PC-9 (cell line): ENCODE results near the gene ATP6V1G2. TPM values are rescaled to one million over a fixed set of nuclear protein-coding genes. Genes with fewer than 3 reads are reported as not detected.

Experiments
- BruUV-seq: library from RNA; stranded (reverse); fragments of 400-500 nt; replicated peaks from 2 replicates; lab custom pipeline; 2021; lab: Mats Ljungman, UMichigan
- CTCF ChIA-PET: fragments of 300-600 bp; sonication (Branson Sonifier 250); formaldehyde crosslinking; loops from one replicate; lab custom pipeline; 2022; ENCODE audit warnings: antibody characterized with exemption; lab: Charles Lee
- POLR2A ChIA-PET: fragments of 300-600 bp; sonication (Branson Sonifier 250); formaldehyde crosslinking; loops from one replicate; lab custom pipeline; 2022; ENCODE audit warnings: antibody characterized with exemption; ENCODE audit not compliant: unreplicated experiment; lab: Charles Lee
- DNase-seq, 2 experiments: peaks; one replicate each; pipeline versions ENCODE4 v3.0.0 to v3.0.0-alpha.2; 2015 to 2022; ENCODE audit warnings: mixed read lengths in 1 of 2
- H2AFZ ChIP-seq: fragments of 200-600 bp; sonication (generic); 2 replicates; pipeline ENCODE4 v1.8.1; 2017; ENCODE audit warnings: antibody characterized with exemption
- H3F3A ChIP-seq: fragments of 200-600 bp; sonication (generic); 2 replicates; pipeline ENCODE4 v1.8.1; 2017; ENCODE audit warnings: antibody characterized with exemption, mild to moderate bottlenecking, low read depth; ENCODE audit not compliant: insufficient read depth
- H3K27ac ChIP-seq: fragments of 200-600 bp; sonication (generic); 2 replicates; pipeline ENCODE4 v1.6.1; 2016; ENCODE audit warnings: mixed run types
- H3K27me3 ChIP-seq: fragments of 200-600 bp; sonication (generic); 2 replicates; pipeline ENCODE4 v1.6.1; 2016; ENCODE audit warnings: low read depth, mixed run types; ENCODE audit not compliant: insufficient read depth
- H3K36me3 ChIP-seq: fragments of 200-600 bp; sonication (generic); 2 replicates; pipeline ENCODE4 v1.6.1; 2016; ENCODE audit warnings: low read depth, mixed run types
- H3K4me1 ChIP-seq: fragments of 200-600 bp; sonication (generic); replicated peaks from 2 replicates; pipeline ENCODE4 v1.6.1; 2016; ENCODE audit warnings: mixed run types; ENCODE audit not compliant: insufficient read depth
- H3K4me2 ChIP-seq: fragments of 200-600 bp; sonication (generic); 2 replicates; pipeline ENCODE4 v1.6.1; 2017; ENCODE audit warnings: mixed run types
- H3K4me3 ChIP-seq: fragments of 200-600 bp; sonication (generic); 2 replicates; pipeline ENCODE4 v1.6.1; 2016; ENCODE audit warnings: mixed run types
- H3K79me2 ChIP-seq: fragments of 200-600 bp; sonication (generic); 2 replicates; pipeline ENCODE4 v1.6.1; 2017; ENCODE audit warnings: low read depth, mixed run types
- H3K9me2 ChIP-seq: fragments of 200-600 bp; sonication (generic); 2 replicates; pipeline ENCODE4 v1.8.1; 2017; ENCODE audit warnings: mild to moderate bottlenecking; ENCODE audit not compliant: insufficient read depth
- H3K9me3 ChIP-seq: fragments of 200-600 bp; sonication (generic); 2 replicates; pipeline ENCODE4 v1.8.1; 2016; ENCODE audit warnings: low read depth; ENCODE audit not compliant: insufficient read depth
- H4K20me1 ChIP-seq: fragments of 200-600 bp; sonication (generic); 2 replicates; pipeline ENCODE4 v1.8.1; 2017; ENCODE audit not compliant: insufficient read depth
- CTCF ChIP-seq: fragments of 200-600 bp; sonication (generic); conservative IDR thresholded peaks from 2 replicates; pipeline ENCODE4 v1.6.1; 2017; ENCODE audit warnings: mixed run types, antibody characterized with exemption, mild to moderate bottlenecking, moderate library complexity
- EZH2 ChIP-seq: fragments of 200-600 bp; sonication (generic); IDR thresholded peaks from 2 replicates; pipeline ENCODE4 v1.8.0; 2017; ENCODE audit warnings: antibody characterized with exemption, low read depth
- intact Hi-C: fragments of 100-400 bp; cut with micrococcal nuclease; formaldehyde crosslinking; loops from one replicate; pipeline ENCODE4 v1.10.0; 2022; ENCODE audit not compliant: unreplicated experiment
- total RNA-seq: library from RNA; stranded (reverse); gene quantifications from 2 replicates; pipeline ENCODE4 v1.2.3, GENCODE V29; 2021

The ATP6V1G2 gene
- total RNA-seq, 1 experiment from 2014 or later: 1.8 TPM

- no peak overlapping the region for H2AFZ ChIP-seq
- BruUV-seq: no TSS peak
- no peak overlapping the region for H3K4me3 ChIP-seq
- H3K9me3 ChIP-seq: no peaks in the 10 kb centered on the region
- intact Hi-C loops: loop anchor here (1.0 kb wide), 1 partner anchor 21 kb away; no protein-coding TSS in a partner anchor
- H4K20me1 ChIP-seq: no peaks in the 10 kb centered on the region
- POLR2A ChIA-PET: interaction anchor here (0.5 to 0.6 kb wide), 3 partner anchors 60 to 1753 kb away, joined by 9 to 16 read pairs (median 14); partner anchors contain the start of gene PRRC2A
- H3K9me2 ChIP-seq: no peaks in the 10 kb centered on the region
- no peak for TF ChIP-seq EZH2
- no peak for TF ChIP-seq CTCF
- H3K79me2 ChIP-seq: no peaks in the 10 kb centered on the region
- H3F3A ChIP-seq: peaks cover 9% of the 10 kb centered on the region; the same call in 1 of the 2 replicates
- DNase-seq: no peak
- peak overlapping the region; percentile 42; the same call in 1 of the 2 replicates for H3K4me2 ChIP-seq
- H3K27me3 ChIP-seq: no peaks in the 10 kb centered on the region
- H3K27ac ChIP-seq: 0 out of 2 replicates have a peak overlapping the region, but pooled peaks have one; percentile 33
- CTCF ChIA-PET: no interaction called here
- H3K4me1 ChIP-seq: peaks cover 15% of the 10 kb centered on the region
- H3K36me3 ChIP-seq: no peaks in the 10 kb centered on the region
Observed at GRCh38 chr6:31560697-31561058, 14.3 kb upstream of the ATP6V1G2 start.

GRCh38 chr6:31559958-31560696, 13.7 kb upstream of the ATP6V1G2 start:
- ChIA-PET CTCF (no interaction called here), POLR2A (interaction anchor here (0.5 to 0.6 kb wide), 4 partner anchors 61 to 1753 kb away, joined by 7 to 16 read pairs (median 12); partner anchors contain the start of gene PRRC2A)
- peak overlapping the region; percentile 33; the same call in 1 of the 2 replicates for H3K27ac ChIP-seq
- intact Hi-C loops: loop anchor here (1.0 kb wide), 1 partner anchor 21 kb away; no protein-coding TSS in a partner anchor
- no peaks in the 10 kb centered on the region for H3K9me2 ChIP-seq
- H3K4me1 ChIP-seq: peaks cover 15% of the 10 kb centered on the region
- no TSS peak for BruUV-seq
- peaks cover 9% of the 10 kb centered on the region; the same call in 1 of the 2 replicates for H3F3A ChIP-seq
- no peaks in the 10 kb centered on the region for H4K20me1 ChIP-seq
- H3K27me3 ChIP-seq: no peaks in the 10 kb centered on the region
- H3K79me2 ChIP-seq: no peaks in the 10 kb centered on the region
- no peak for TF ChIP-seq CTCF
- no peak for TF ChIP-seq EZH2
- H3K36me3 ChIP-seq: no peaks in the 10 kb centered on the region
- H3K9me3 ChIP-seq: no peaks in the 10 kb centered on the region
- no peak overlapping the region for H2AFZ ChIP-seq
- no peak overlapping the region for H3K4me3 ChIP-seq
- peak; percentile 60 to 83 for DNase-seq
- H3K4me2 ChIP-seq: peak overlapping the region; percentile 42

GRCh38 chr6:31559606-31559957, 13.2 kb upstream of the ATP6V1G2 start:
- Histone ChIP-seq H3K9me3 (no peaks in the 10 kb centered on the region), H3K4me1 (peaks cover 15% of the 10 kb centered on the region), H2AFZ (no peak overlapping the region), H4K20me1 (0 out of 2 replicates have a peak, but pooled peaks cover 3% of the 10 kb centered on the region), H3K4me3 (no peak overlapping the region), H3F3A (peaks cover 11% of the 10 kb centered on the region; the same call in 1 of the 2 replicates), H3K36me3 (0 out of 2 replicates have a peak, but pooled peaks cover 3% of the 10 kb centered on the region), H3K27ac (peak overlapping the region; percentile 33; the same call in 1 of the 2 replicates), H3K79me2 (0 out of 2 replicates have a peak, but pooled peaks cover under 1% of the 10 kb centered on the region), H3K27me3 (no peaks in the 10 kb centered on the region), H3K4me2 (peak overlapping the region; percentile 42; the same call in 1 of the 2 replicates), H3K9me2 (no peaks in the 10 kb centered on the region)
- ChIA-PET CTCF (no interaction called here), POLR2A (interaction anchor here (0.6 kb wide), 1 partner anchor 1032 kb away, joined by 7 read pairs; no protein-coding TSS in a partner anchor)
- DNase-seq: no peak
- TF ChIP-seq CTCF: no peak
- BruUV-seq: no TSS peak
- intact Hi-C loops: no loop called here
